ENCODE measurements around the gene DCANP1. TPM values are rescaled to one million over a fixed set of nuclear protein-coding genes. Genes with fewer than 3 reads are reported as not detected.

Gene DCANP1
- total and polyA plus RNA-seq, 2 donors (not counting 1 experiment from before 2014, with no cell fraction given), result not detected

DNA sequence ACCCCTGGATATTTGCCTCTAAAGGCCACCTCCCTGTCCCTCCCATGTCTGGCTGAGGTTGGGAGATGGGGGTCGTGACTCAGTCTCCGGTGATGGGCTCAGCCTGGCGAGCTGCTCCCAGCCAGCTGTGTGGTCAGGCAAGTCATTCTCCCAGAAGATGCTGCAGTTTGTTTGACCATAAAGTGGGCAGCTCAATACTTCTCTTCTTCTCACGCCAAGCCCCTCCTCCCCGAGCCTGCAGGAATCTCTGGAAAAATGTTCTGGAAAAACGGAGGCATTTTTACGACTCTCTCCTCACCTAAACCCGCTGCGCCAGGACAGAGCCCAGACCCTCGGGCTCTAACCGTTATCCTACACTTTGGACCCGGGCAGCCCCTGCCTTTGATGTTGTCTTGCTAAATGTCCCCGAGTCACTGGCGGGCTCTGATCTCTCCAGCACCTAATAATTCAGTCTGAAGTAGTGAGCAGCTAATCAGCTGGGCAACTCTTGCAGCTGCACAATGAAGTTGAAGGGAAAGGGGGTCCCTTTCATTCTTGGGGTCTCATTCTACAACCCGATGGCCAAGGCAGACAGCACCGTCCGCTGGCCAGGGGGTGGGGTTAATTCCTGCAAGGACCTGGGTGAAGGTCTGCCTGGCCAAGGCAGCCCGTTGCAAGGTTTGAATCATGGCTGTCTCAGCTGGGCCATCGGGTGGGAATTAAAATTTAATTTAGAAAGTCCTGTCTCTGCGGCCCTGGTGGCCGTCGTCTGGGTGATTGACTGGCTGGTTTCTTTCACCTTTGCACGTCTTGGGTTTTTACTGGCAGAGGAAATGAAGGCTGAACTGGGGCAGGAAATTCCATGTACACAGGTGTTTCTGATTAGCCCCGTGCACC lies 12.3 kb downstream of the DCANP1 start:
- H3K9me3 Mint-ChIP-seq (ENCODE audit: insufficient read depth), result no peaks in the 10 kb centered on the region
- intact Hi-C loops (cut with micrococcal nuclease), result no loop called here
- Histone ChIP-seq H2AFZ (ENCODE audit: insufficient read depth, low read depth, low read length, poor library complexity, severe bottlenecking) (no peak overlapping the region), H3K36me3 (replicated peaks in 1 of 2; ENCODE audit: control extremely low read depth in 1 of 2, control insufficient read depth in 1 of 2, extremely low read depth in 1 of 2, insufficient read depth in 2 of 2, low read length in 1 of 2) (no peaks in the 10 kb centered on the region), H3K79me2 (ENCODE audit: control insufficient read depth, insufficient read depth, low read length) (no peaks in the 10 kb centered on the region), H3K27me3 (replicated peaks in 1 of 4; ENCODE audit: control extremely low read depth in 1 of 4, control insufficient read depth in 3 of 4, insufficient read depth in 4 of 4, low read length in 3 of 4) (peaks cover 0 to 9% (median 2%) of the 10 kb centered on the region in 4 experiments), H3K9me3 (ENCODE audit: control extremely low read depth in 1 of 3, control insufficient read depth in 2 of 3, insufficient read depth in 1 of 3, low read length in 2 of 3) (no peaks in the 10 kb centered on the region), H3K4me1 (ENCODE audit: control insufficient read depth in 2 of 2, insufficient read depth in 2 of 2, low read length in 2 of 2) (peaks cover 14 to 24% of the 10 kb centered on the region in 2 donors), H3K4me2 (replicated peaks; ENCODE audit: low read depth, low read length, poor library complexity, severe bottlenecking) (no peak overlapping the region), H4K20me1 (ENCODE audit: control insufficient read depth, insufficient read depth, low read length, poor library complexity, severe bottlenecking) (no peaks in the 10 kb centered on the region), H3K27ac (ENCODE audit: low read length in 2 of 2) (no peak overlapping the region), H3K9ac (ENCODE audit: low read length) (no peak overlapping the region), H3K4me3 (ENCODE audit: control extremely low read depth in 1 of 5, extremely low read depth in 1 of 5, insufficient read depth in 1 of 5, low read depth in 2 of 5, low read length in 4 of 5) (no peak overlapping the region)
- CTCF ChIA-PET, result interaction anchor here (1.4 kb wide), 1 partner anchor 9 kb away, joined by 4 read pairs; no protein-coding TSS in a partner anchor
- peaks cover 20% of the 10 kb centered on the region for H3K4me1 Mint-ChIP-seq
- TF ChIP-seq, protein P1, sequence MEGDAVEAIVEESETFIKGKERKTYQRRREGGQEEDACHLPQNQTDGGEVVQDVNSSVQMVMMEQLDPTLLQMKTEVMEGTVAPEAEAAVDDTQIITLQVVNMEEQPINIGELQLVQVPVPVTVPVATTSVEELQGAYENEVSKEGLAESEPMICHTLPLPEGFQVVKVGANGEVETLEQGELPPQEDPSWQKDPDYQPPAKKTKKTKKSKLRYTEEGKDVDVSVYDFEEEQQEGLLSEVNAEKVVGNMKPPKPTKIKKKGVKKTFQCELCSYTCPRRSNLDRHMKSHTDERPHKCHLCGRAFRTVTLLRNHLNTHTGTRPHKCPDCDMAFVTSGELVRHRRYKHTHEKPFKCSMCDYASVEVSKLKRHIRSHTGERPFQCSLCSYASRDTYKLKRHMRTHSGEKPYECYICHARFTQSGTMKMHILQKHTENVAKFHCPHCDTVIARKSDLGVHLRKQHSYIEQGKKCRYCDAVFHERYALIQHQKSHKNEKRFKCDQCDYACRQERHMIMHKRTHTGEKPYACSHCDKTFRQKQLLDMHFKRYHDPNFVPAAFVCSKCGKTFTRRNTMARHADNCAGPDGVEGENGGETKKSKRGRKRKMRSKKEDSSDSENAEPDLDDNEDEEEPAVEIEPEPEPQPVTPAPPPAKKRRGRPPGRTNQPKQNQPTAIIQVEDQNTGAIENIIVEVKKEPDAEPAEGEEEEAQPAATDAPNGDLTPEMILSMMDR (IDR thresholded peaks at IDR 0.05), result no peak
- no peak for TF ChIP-seq EZH2 (IDR thresholded peaks at IDR 0.05; ENCODE audit: borderline replicate concordance, insufficient read depth, low read depth, low read length, poor library complexity, severe bottlenecking)
- DNase-seq (no peak), ATAC-seq (ENCODE audit: low read depth) (no peak)
- no peak overlapping the region for H3K27ac Mint-ChIP-seq
- H3K27me3 Mint-ChIP-seq, result peaks cover 8% of the 10 kb centered on the region
- WGBS (ENCODE audit: insufficient coverage), result 78% methylated on average over 22 of the region's 24 CpGs
- H3K4me3 Mint-ChIP-seq, result no peak overlapping the region
- POLR2A ChIA-PET, result no interaction called here

Data from B cell (primary cell).